ENCODE results near the gene TUBB2A. TPM values are rescaled to one million over a fixed set of nuclear protein-coding genes. Genes with fewer than 3 reads are reported as not detected.

The TUBB2A gene
- total and polyA plus RNA-seq, 2 of the 8 experiments (the other 6 are each of a cell fraction or from before 2014, with no cell fraction given): 315 to 330 TPM

DNA sequence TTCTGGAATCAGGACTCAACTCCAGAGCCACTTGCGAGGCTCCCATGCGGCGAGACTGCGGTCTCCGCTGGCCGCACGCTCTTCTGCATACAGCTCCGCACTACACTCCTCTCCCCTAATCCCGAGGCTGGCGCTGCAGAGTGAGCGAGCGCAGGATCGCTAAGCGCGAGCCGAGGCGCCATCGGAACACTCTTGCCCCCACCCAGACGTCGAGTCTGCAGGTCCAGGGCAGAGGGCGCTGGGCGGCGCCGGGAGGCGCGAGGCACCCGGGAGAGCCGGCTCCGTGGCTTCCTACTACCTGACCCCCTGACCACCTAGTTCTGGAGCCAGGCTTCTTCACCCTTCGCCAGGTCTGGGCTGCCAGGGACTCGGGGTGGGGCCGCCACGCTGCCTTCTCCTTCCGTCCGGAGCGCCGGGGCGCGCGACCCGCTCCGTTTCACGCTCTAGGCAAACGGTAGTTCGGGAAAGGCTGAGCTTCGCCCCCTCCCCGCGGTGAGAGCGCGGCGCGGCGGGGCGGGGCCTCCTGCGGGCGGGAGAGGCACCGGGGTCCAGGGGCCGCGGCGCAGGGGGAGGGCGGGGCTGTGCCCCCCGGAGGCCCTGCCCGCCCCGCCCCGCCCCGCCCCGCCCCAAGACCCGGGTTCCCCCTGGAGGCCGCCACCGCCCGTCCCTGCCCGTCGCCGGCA is 5.4 kb upstream of the TUBB2A start (continued):
- TF ChIP-seq HDAC2 (IDR thresholded peaks at IDR 0.05; ENCODE audit: borderline replicate concordance in 1 of 2, low read depth in 2 of 2, low read length in 2 of 2) (0 out of 4 replicates have a peak, but pooled peaks of 1 of the 2 experiments have one; percentile 23), RNF2 (IDR thresholded peaks at IDR 0.05; ENCODE audit: borderline replicate concordance, low read depth, low read length, missing control alignments, poor library complexity, severe bottlenecking) (no peak), YY1 (IDR thresholded peaks at IDR 0.05; ENCODE audit: low read depth, low read length) (peak; percentile 53; the same call in 1 of the 2 replicates), NRF1 (IDR thresholded peaks at IDR 0.05; ENCODE audit: low read depth, low read length) (no peak), TAF1 (IDR thresholded peaks at IDR 0.05; ENCODE audit: low read depth, low read length) (peak; percentile 52), RAD21 (IDR thresholded peaks at IDR 0.05 in 1 of 2, conservative IDR thresholded peaks at IDR 0.05 in 1 of 2; ENCODE audit: low read depth in 2 of 2, low read length in 2 of 2) (0 out of 4 replicates have a peak, but pooled peaks of 1 of the 2 experiments have one; percentile 5)
- TF ChIP-seq, protein P1, sequence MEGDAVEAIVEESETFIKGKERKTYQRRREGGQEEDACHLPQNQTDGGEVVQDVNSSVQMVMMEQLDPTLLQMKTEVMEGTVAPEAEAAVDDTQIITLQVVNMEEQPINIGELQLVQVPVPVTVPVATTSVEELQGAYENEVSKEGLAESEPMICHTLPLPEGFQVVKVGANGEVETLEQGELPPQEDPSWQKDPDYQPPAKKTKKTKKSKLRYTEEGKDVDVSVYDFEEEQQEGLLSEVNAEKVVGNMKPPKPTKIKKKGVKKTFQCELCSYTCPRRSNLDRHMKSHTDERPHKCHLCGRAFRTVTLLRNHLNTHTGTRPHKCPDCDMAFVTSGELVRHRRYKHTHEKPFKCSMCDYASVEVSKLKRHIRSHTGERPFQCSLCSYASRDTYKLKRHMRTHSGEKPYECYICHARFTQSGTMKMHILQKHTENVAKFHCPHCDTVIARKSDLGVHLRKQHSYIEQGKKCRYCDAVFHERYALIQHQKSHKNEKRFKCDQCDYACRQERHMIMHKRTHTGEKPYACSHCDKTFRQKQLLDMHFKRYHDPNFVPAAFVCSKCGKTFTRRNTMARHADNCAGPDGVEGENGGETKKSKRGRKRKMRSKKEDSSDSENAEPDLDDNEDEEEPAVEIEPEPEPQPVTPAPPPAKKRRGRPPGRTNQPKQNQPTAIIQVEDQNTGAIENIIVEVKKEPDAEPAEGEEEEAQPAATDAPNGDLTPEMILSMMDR (IDR thresholded peaks at IDR 0.05; ENCODE audit: control extremely low read depth in 1 of 3, insufficient read depth in 1 of 3, low read depth in 1 of 3, low read length in 3 of 3): peak in 1 of 3 experiments; percentile 9; a peak in 2 of 4 replicates
- TF ChIP-seq, protein P2, sequence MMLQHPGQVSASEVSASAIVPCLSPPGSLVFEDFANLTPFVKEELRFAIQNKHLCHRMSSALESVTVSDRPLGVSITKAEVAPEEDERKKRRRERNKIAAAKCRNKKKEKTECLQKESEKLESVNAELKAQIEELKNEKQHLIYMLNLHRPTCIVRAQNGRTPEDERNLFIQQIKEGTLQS (IDR thresholded peaks at IDR 0.05; ENCODE audit: insufficient read depth, low read depth, low read length): no peak
